Endothelial cell (in vitro differentiated cells): ENCODE data around the gene PITX1. TPM values are rescaled to one million over a fixed set of nuclear protein-coding genes. Genes with fewer than 3 reads are reported as not detected.
"Not testable (repeated sequence)": the region's sequence is repeated elsewhere in the genome, so short reads cannot be mapped to it uniquely, and the experiment has no call there.

Experiments
- DNase-seq: peaks from one replicate; pipeline ENCODE4 v3.0.0; 2021; ENCODE audit warnings: low spot score
- H3K27ac Mint-ChIP-seq: one replicate; pipeline ENCODE4 v1.8.0; 2021; ENCODE audit warnings: mixed read lengths, inconsistent platforms; ENCODE audit not compliant: unreplicated experiment
- H3K27me3 Mint-ChIP-seq: one replicate; pipeline ENCODE4 v1.8.0; 2021; ENCODE audit warnings: mild to moderate bottlenecking, moderate library complexity, mixed read lengths, inconsistent platforms; ENCODE audit not compliant: unreplicated experiment
- H3K36me3 Mint-ChIP-seq: one replicate; pipeline ENCODE4 v1.8.0; 2021; ENCODE audit warnings: mild to moderate bottlenecking, low read depth, mixed read lengths, inconsistent platforms; ENCODE audit not compliant: unreplicated experiment
- H3K4me1 Mint-ChIP-seq: one replicate; pipeline ENCODE4 v1.8.0; 2021; ENCODE audit warnings: mild to moderate bottlenecking, mixed read lengths, inconsistent platforms; ENCODE audit not compliant: unreplicated experiment
- H3K4me3 Mint-ChIP-seq: one replicate; pipeline ENCODE4 v1.8.0; 2021; ENCODE audit warnings: mild to moderate bottlenecking, mixed read lengths, inconsistent platforms; ENCODE audit not compliant: unreplicated experiment
- H3K9me3 Mint-ChIP-seq: one replicate; pipeline ENCODE4 v1.8.0; 2021; ENCODE audit warnings: mixed read lengths, inconsistent platforms; ENCODE audit not compliant: unreplicated experiment
- long read RNA-seq: library from polyadenylated mRNA; unstranded; transcript quantifications from one replicate; pipeline ENCODE4 v2.0.0, GENCODE V29; 2020; ENCODE audit not compliant: unreplicated experiment
- total RNA-seq: library from RNA; stranded (reverse); fragmentation: NEBNext Ultra II Directional; extraction: Animal tissue kit (Norgen Biotek cat#: 25700); gene quantifications from one replicate; pipeline ENCODE4 v1.2.1, GENCODE V29; 2021; ENCODE audit not compliant: unreplicated experiment
- TF ChIP-seq, protein P1 (sequence below): fragments of 200-600 bp; sonication (generic); IDR thresholded peaks from one replicate; pipeline ENCODE4 v1.5.0; 2021; ENCODE audit warnings: antibody characterized with exemption; ENCODE audit not compliant: unreplicated experiment

Gene PITX1
- total RNA-seq, result 0.87 TPM
- long read RNA-seq, partial matches to known transcripts, result 0 of 2 reads
- long read RNA-seq, other reads (novel, unspliced or antisense), result 2 of 2 reads

DNA sequence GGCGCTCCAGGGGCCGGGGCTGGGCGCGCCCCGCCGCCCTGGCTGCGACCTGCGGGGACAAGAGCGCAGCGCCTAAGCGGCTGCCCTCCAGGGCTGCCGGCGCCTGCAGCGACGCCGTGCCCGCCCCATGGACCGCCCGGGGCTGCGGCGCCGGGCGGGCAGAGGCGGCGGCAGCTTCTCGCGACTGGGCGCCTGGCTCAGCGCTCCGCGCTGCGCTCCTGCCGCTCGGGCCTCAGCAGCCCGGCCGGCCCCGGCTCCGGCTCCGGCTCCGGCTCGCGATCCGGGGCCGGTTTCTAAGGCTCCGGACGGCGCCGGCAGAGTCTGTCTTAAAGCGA, at the start of gene PITX1:
Gene PITX1, minus strand, starts transcription at position 328 of the 335 bp plus-strand sequence. CDS start 347 bp downstream, outside the sequence.
- Mint-ChIP-seq H3K27me3 (peaks cover 46% of the 10 kb centered on the region), H3K4me1 (peaks cover 24% of the 10 kb centered on the region), H3K27ac (no peak within 1 kb of the TSS), H3K9me3 (no peaks in the 10 kb centered on the region), H3K36me3 (peaks cover 6% of the 10 kb centered on the region), H3K4me3 (peak within 1 kb of the TSS; percentile 73)
- TF ChIP-seq, protein P1, sequence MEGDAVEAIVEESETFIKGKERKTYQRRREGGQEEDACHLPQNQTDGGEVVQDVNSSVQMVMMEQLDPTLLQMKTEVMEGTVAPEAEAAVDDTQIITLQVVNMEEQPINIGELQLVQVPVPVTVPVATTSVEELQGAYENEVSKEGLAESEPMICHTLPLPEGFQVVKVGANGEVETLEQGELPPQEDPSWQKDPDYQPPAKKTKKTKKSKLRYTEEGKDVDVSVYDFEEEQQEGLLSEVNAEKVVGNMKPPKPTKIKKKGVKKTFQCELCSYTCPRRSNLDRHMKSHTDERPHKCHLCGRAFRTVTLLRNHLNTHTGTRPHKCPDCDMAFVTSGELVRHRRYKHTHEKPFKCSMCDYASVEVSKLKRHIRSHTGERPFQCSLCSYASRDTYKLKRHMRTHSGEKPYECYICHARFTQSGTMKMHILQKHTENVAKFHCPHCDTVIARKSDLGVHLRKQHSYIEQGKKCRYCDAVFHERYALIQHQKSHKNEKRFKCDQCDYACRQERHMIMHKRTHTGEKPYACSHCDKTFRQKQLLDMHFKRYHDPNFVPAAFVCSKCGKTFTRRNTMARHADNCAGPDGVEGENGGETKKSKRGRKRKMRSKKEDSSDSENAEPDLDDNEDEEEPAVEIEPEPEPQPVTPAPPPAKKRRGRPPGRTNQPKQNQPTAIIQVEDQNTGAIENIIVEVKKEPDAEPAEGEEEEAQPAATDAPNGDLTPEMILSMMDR, result no peak
- no peak for DNase-seq

DNA sequence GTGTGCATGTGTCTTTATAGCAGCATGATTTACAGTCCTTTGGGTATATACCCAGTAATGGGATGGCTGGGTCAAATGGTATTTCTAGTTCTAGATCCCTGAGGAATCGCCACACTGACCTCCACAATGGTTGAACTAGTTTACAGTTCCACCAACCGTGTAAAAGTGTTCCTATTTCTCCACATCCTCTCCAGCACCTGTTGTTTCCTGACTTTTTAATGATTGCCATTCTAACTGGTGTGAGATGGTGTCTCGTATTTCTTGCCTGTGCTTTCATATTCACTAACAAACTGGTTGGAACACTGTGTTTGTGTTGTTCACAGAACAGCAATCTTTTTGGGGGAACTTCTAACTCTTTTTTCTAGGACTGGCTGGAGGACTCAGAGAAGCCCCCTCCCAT, 49.3 kb upstream of the PITX1 start:
- not testable (repeated sequence) for DNase-seq, H3K9me3 Mint-ChIP-seq, H3K27me3 Mint-ChIP-seq, H3K27ac Mint-ChIP-seq, H3K36me3 Mint-ChIP-seq, H3K4me1 Mint-ChIP-seq, H3K4me3 Mint-ChIP-seq

DNA sequence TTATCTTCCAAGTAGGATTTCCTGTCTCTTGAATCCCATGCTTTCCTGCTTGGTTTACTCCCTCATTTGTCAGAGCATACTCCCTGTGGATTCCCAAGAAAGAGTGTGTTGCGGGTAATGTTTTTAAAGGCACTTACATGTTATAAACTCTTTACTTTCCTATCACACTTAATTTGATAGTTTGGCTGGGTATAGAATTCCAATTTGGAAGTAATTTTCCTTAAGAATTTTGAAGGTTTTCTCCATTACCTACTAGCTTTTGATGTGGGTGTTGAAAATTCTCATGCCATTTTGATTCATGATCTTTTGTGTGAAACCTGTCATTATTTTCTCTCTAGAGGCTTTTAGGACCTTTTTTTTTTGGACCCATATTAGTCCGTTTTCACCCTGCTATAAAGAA, 47.2 kb upstream of the PITX1 start:
- Mint-ChIP-seq H3K4me3 (no peak overlapping the region), H3K27ac (peak overlapping the region; percentile 91), H3K4me1 (peaks cover 6% of the 10 kb centered on the region), H3K9me3 (no peaks in the 10 kb centered on the region), H3K36me3 (peaks cover 8% of the 10 kb centered on the region), H3K27me3 (no peaks in the 10 kb centered on the region)
- no peak for DNase-seq
- TF ChIP-seq, protein P1, result no peak

DNA sequence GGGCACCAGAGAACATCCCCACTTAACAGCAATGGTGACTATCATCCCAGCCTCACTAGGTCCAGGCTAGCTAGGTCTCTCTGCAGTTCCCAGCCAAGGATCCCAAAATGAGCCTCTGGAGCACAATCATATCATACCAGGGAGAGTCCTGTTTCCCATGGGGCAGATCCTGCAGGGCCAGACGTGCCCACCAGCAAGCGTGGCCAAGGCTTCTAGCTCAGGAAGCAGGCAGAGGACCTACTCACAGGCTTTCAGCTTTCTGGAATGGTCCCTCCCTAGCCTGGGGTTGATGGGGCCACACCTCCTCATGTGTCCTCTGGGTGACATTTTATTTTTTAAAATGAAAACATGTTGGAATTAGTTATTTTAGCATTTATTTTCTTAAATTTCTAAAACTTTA, 45.7 kb upstream of the PITX1 start:
- peaks cover 6% of the 10 kb centered on the region for H3K4me1 Mint-ChIP-seq
- peaks cover 8% of the 10 kb centered on the region for H3K36me3 Mint-ChIP-seq
- no peak for DNase-seq
- H3K27me3 Mint-ChIP-seq, result no peaks in the 10 kb centered on the region
- TF ChIP-seq, protein P1, result no peak
- H3K4me3 Mint-ChIP-seq, result no peak overlapping the region
- no peak overlapping the region for H3K27ac Mint-ChIP-seq
- H3K9me3 Mint-ChIP-seq, result no peaks in the 10 kb centered on the region

DNA sequence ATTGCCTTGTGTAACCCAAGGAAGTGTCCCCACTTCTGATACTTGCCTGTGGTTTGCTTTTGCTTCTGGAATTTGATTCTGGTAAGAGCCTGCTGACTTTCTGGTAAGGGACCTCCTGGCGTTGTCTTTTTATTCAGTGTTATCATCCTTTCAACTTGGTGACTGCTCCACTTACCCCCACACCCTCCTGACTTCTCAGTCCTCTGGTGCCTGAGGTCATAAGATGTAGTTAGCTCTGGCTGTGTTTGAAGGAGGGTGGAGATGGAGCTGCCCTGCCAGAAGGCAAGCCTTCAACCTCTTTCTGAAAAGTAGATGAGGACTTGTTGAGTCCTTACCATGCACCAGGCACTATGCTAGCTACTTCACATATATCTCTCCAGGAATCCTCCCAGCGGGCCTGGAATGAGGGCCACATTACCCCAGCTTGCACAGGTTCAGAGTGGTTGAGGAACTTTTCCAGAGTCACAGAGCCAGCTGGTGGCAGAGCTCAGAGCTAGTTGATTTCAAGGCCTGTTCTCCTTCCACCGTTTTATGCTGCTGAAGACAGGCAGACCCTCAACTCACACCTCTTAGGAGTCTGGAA, 45.2 kb upstream of the PITX1 start:
- Mint-ChIP-seq H3K27ac (no peak overlapping the region), H3K4me1 (peaks cover 6% of the 10 kb centered on the region), H3K9me3 (no peaks in the 10 kb centered on the region), H3K4me3 (no peak overlapping the region), H3K27me3 (no peaks in the 10 kb centered on the region), H3K36me3 (peaks cover 8% of the 10 kb centered on the region)
- TF ChIP-seq, protein P1, result no peak
- DNase-seq, result no peak
